ENCODE data around the gene POMT1. TPM values are rescaled to one million over a fixed set of nuclear protein-coding genes. Genes with fewer than 3 reads are reported as not detected.
"Not testable (repeated sequence)": the region's sequence is repeated elsewhere in the genome, so short reads cannot be mapped to it uniquely, and the experiment has no call there.

The POMT1 gene, protein sequence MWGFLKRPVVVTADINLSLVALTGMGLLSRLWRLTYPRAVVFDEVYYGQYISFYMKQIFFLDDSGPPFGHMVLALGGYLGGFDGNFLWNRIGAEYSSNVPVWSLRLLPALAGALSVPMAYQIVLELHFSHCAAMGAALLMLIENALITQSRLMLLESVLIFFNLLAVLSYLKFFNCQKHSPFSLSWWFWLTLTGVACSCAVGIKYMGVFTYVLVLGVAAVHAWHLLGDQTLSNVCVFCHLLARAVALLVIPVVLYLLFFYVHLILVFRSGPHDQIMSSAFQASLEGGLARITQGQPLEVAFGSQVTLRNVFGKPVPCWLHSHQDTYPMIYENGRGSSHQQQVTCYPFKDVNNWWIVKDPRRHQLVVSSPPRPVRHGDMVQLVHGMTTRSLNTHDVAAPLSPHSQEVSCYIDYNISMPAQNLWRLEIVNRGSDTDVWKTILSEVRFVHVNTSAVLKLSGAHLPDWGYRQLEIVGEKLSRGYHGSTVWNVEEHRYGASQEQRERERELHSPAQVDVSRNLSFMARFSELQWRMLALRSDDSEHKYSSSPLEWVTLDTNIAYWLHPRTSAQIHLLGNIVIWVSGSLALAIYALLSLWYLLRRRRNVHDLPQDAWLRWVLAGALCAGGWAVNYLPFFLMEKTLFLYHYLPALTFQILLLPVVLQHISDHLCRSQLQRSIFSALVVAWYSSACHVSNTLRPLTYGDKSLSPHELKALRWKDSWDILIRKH
- 10 to 100 TPM; 42.8 to 43.2 TPM for total RNA-seq

DNA sequence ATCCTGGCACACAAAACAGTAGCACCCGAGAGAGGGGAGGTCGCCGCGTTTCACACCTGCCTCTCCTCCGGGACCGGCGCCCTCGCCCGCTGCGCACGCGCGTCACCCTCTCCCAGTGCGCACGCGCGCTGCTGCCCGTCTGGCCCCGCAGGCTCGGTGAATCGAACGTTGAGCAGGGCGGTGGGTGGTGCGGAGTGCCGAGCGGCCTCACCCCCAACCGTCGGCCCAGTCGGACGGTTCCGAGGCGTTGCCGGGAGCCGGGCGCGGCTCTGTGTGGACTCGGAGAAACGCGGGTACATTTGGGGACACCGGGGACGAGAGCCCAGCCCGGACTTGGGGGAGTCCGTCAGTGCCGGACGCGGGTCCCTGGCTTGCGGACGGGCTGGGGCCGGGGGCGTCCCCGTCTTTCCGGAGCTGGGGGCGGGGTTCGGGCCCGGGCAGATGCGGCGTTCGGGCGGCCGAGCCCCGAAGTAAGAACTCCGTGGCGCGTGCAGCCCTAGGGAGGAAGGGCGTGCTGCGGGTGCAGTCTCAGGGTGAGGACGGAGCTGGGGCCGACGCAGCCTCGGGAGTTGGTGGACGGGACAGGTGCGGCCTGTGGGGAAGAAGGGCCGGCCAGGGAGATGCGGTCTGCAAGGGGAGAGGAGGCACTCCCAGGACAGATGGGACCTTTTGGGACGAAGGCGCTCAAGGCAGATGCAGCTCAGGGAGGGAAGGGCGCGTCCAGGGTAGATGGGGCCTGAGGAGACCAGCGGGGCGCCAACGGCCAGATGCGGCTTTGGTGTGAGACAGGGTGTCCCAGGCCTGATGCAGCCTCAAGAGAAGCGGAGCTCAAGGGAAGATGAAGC, at the start of gene POMT1:
TSS of gene POMT1 (plus strand) at position 138 of the 845 bp plus-strand sequence. CDS start 1,301 bp downstream, outside the sequence.
- CTCF ChIA-PET, result interaction anchor here (1.2 to 2.4 kb wide), 6 partner anchors 130 to 756 kb away, joined by 3 to 10 read pairs (median 4); partner anchors contain the start of gene RAPGEF1
- DNase-seq, result peak; percentile 92
- POLR2A ChIA-PET, result interaction anchor here (0.6 to 1.1 kb wide), 2 partner anchors 100 to 852 kb away, joined by 3 to 4 read pairs; partner anchors contain the start of gene SETX
- Mint-ChIP-seq H3K27ac (peak within 1 kb of the TSS; percentile 85), H3K9me3 (no peaks in the 10 kb centered on the region), H3K4me1 (ENCODE audit: low read depth) (peaks cover 50% of the 10 kb centered on the region), H3K36me3 (peaks cover 11% of the 10 kb centered on the region), H3K4me3 (peak within 1 kb of the TSS; percentile 97), H3K27me3 (no peaks in the 10 kb centered on the region)
- intact Hi-C loops (cut with micrococcal nuclease), result loop anchor here (2.0 to 5.0 kb wide), 8 partner anchors 28 to 849 kb away; partner anchors contain the start of genes FAM78A, MED27, SETX and UCK1

DNA sequence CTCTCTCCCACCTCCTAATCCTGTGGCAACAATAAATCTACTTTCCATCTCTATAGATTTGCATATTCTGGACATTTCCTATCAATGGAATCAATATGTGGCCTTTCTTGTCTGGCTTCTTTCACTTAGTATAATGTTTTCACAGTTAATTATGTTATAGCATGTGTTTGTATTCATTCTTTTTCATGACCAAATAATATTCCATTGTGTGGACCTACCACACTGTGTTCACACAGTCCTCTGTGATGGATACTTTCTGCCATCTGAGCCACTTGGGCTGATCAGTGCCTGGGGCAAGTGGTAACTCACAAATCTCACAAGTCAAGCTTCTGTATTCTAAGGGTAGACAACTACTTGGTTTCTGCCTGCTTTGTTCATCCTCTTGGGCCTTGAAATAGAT, 48.7 kb upstream of the POMT1 start:
- H3K36me3 Mint-ChIP-seq, result peaks cover 42% of the 10 kb centered on the region
- CTCF ChIA-PET, result no interaction called here
- no peaks in the 10 kb centered on the region for H3K27me3 Mint-ChIP-seq
- H3K4me1 Mint-ChIP-seq (ENCODE audit: low read depth), result peaks cover 14% of the 10 kb centered on the region
- intact Hi-C loops (cut with micrococcal nuclease), result no loop called here
- H3K9me3 Mint-ChIP-seq, result no peaks in the 10 kb centered on the region
- POLR2A ChIA-PET, result interaction anchor here (0.6 kb wide), 1 partner anchor 303 kb away, joined by 5 read pairs; no protein-coding TSS in a partner anchor
- peak; percentile 0 for DNase-seq
- no peak overlapping the region for H3K4me3 Mint-ChIP-seq
- no peak overlapping the region for H3K27ac Mint-ChIP-seq

DNA sequence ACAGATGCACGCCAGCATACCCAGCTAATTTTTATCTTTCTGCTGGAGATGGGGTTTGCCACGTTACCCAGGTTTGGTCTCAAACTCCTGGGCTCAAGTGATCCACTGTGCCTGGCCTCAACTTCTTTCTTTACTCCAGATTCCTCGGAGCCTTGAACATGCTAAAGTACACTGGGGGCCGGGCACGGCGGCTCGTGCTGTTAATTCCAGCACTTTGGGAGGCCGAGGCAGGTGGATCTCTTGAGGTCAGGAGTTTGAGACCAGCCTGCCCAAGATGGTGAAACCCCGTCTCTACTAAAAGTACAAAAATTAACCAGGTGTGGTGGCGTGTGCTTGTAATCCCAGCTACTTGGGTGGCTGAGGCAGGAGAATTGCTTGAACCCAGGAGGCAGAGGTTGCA, 47.1 kb upstream of the POMT1 start:
- H3K4me1 Mint-ChIP-seq (ENCODE audit: low read depth); H3K9me3 Mint-ChIP-seq; DNase-seq; H3K27me3 Mint-ChIP-seq; H3K4me3 Mint-ChIP-seq; intact Hi-C loops (cut with micrococcal nuclease): not testable (repeated sequence)
- POLR2A ChIA-PET, result interaction anchor here (0.7 kb wide), 1 partner anchor 779 kb away, joined by 3 read pairs; no protein-coding TSS in a partner anchor
- H3K27ac Mint-ChIP-seq, result peak overlapping the region; percentile 20
- peaks cover 41% of the 10 kb centered on the region for H3K36me3 Mint-ChIP-seq
- CTCF ChIA-PET, result interaction anchor here (0.7 kb wide), 1 partner anchor 351 kb away, joined by 3 read pairs; no protein-coding TSS in a partner anchor

DNA sequence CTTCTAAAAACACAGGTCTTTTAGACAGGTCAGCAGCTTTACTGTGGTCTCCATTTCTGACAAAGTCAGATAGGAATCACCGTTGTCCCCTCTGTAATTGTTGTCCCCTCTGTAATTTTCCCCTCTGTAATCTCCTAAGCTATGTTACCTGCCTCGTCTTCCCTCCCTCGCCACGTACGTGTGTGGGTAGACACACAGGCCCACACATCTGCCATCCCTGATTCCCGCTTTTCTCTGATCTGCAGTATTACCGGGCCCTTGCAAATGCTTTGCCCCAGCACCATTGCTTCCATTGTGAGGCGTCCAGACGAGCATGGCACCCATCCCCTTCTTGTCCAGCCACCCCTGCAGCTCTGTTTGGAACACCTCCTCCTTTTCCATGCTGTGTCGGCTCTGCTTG, 45.0 kb upstream of the POMT1 start:
- intact Hi-C loops (cut with micrococcal nuclease), result no loop called here
- H3K27ac Mint-ChIP-seq, result no peak overlapping the region
- ChIA-PET POLR2A (no interaction called here), CTCF (interaction anchor here (1.2 kb wide), 1 partner anchor 282 kb away, joined by 3 read pairs; the partner anchor contains the start of gene RAPGEF1)
- H3K36me3 Mint-ChIP-seq, result peaks cover 45% of the 10 kb centered on the region
- H3K4me3 Mint-ChIP-seq, result no peak overlapping the region
- peaks cover 3% of the 10 kb centered on the region for H3K4me1 Mint-ChIP-seq (ENCODE audit: low read depth)
- no peak for DNase-seq
- H3K27me3 Mint-ChIP-seq, result no peaks in the 10 kb centered on the region
- no peaks in the 10 kb centered on the region for H3K9me3 Mint-ChIP-seq

DNA sequence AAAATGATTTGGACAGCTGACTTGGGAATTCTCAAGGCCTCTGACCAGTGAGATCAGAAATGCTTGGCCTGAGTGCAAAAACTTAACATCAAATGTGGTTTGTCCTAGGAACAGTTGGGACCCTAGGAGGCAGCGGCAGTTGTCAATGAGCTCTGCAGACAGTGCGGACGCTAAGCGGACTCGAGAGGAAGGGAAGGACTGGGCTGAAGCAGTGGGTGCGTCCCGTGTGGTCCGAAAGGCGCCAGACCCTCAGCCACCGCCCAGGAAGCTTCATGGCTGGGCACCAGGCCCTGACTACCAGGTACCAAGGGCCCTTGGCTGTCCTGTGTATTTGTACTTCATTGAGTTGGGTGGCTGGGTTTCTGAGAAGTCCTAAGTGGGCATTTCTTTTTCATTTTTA, 43.7 kb upstream of the POMT1 start:
- ChIA-PET CTCF (interaction anchor here (1.5 kb wide), 1 partner anchor 109 kb away, joined by 6 read pairs; no protein-coding TSS in a partner anchor), POLR2A (interaction anchor here (0.6 kb wide), 1 partner anchor 10 kb away, joined by 3 read pairs; no protein-coding TSS in a partner anchor)
- intact Hi-C loops (cut with micrococcal nuclease), result no loop called here
- H3K27ac Mint-ChIP-seq, result peak overlapping the region; percentile 9
- peak; percentile 5 for DNase-seq
- H3K4me1 Mint-ChIP-seq (ENCODE audit: low read depth), result peaks cover 3% of the 10 kb centered on the region
- no peaks in the 10 kb centered on the region for H3K9me3 Mint-ChIP-seq
- no peaks in the 10 kb centered on the region for H3K27me3 Mint-ChIP-seq
- H3K36me3 Mint-ChIP-seq, result peaks cover 42% of the 10 kb centered on the region
- no peak overlapping the region for H3K4me3 Mint-ChIP-seq

DNA sequence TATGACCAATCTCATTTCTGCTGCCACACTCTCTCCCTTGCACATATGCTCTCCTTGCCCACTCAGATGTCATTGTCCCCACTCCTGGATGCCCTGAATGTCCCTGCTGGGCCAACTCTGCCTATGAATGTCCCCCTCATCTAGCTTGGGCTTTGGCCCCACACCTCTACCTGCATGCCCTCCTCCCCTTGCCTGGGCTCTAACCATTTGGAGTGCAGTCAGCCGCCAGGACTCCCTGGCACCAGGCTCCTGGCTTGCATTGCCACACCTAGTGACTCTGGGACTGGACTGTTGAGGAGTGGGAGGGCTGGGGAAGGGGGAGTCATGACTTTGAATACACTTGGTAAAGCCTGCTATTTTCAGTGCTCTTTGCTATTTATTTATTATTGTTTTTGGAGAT, 41.6 kb upstream of the POMT1 start:
- DNase-seq, result peak; percentile 4
- Mint-ChIP-seq H3K9me3 (no peaks in the 10 kb centered on the region), H3K27me3 (no peaks in the 10 kb centered on the region), H3K4me3 (no peak overlapping the region), H3K27ac (no peak overlapping the region), H3K36me3 (peaks cover 44% of the 10 kb centered on the region), H3K4me1 (ENCODE audit: low read depth) (no peaks in the 10 kb centered on the region)
- POLR2A ChIA-PET, result no interaction called here
- intact Hi-C loops (cut with micrococcal nuclease), result no loop called here
- CTCF ChIA-PET, result interaction anchor here (0.7 kb wide), 1 partner anchor 111 kb away, joined by 6 read pairs; no protein-coding TSS in a partner anchor

DNA sequence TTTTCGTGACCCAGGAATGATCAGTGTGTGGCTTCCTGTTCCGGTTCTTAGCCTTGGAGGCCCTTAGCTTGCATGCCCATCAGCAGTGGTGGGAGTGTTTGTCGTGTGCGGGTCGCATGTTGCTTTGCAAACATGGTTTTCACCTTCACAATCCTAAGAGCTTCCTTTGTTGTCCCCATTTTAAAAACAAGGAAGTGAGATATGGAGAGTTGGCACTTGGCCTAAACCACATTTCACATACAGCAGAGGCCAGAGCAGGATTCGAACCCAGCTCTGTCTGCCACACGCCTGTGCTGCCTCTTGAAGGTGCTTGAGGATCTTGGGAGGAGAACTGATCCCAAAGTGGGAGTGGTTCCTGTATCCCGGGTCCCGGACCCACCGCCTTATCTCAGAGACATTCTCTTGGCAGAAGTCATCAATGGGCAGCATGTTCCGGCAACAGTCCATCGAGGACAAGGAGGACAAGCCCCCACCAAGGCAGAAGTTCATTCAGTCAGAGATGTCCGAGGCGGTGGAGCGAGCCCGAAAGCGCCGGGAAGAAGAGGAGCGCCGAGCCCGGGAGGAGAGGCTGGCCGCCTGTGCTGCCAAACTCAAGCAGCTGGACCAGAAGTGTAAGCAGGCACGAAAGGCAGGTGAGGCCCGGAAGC, 38.2 kb upstream of the POMT1 start:
- H3K4me1 Mint-ChIP-seq (ENCODE audit: low read depth), result no peaks in the 10 kb centered on the region
- no peak overlapping the region for H3K4me3 Mint-ChIP-seq
- ChIA-PET POLR2A (no interaction called here), CTCF (interaction anchor here (1.0 kb wide), 2 partner anchors 114 to 115 kb away, joined by 3 read pairs; no protein-coding TSS in a partner anchor)
- H3K36me3 Mint-ChIP-seq, result peaks cover 47% of the 10 kb centered on the region
- H3K27ac Mint-ChIP-seq, result no peak overlapping the region
- H3K27me3 Mint-ChIP-seq, result no peaks in the 10 kb centered on the region
- intact Hi-C loops (cut with micrococcal nuclease), result no loop called here
- no peaks in the 10 kb centered on the region for H3K9me3 Mint-ChIP-seq
- no peak for DNase-seq

DNA sequence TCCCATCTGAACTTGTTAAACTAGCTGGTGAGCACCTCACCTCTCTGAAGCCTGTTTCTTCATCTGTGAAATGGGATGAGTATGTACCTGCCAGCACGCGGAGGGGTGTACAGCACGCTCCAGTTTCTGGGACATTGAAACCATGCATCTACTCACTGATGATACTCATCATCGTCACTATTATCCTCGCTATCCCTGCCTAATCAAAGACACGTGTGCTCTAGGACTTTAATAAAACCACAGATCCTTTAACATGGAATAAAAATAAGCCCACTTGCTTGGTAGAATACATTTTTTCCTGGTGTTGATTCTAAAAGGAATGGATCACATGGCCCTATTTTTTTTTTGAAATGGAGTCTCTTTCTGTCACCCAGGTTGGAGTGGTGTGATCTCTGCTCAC, 37.3 kb upstream of the POMT1 start:
- H3K9me3 Mint-ChIP-seq, result no peaks in the 10 kb centered on the region
- ChIA-PET POLR2A (interaction anchor here (0.5 kb wide), 1 partner anchor 91 kb away, joined by 4 read pairs; no protein-coding TSS in a partner anchor), CTCF (interaction anchor here (0.8 to 1.4 kb wide), 3 partner anchors 9 to 115 kb away, joined by 3 to 4 read pairs (median 3); no protein-coding TSS in a partner anchor)
- H3K4me3 Mint-ChIP-seq, result no peak overlapping the region
- no peaks in the 10 kb centered on the region for H3K27me3 Mint-ChIP-seq
- H3K27ac Mint-ChIP-seq, result no peak overlapping the region
- no peaks in the 10 kb centered on the region for H3K4me1 Mint-ChIP-seq (ENCODE audit: low read depth)
- intact Hi-C loops (cut with micrococcal nuclease), result no loop called here
- no peak for DNase-seq
- peaks cover 48% of the 10 kb centered on the region for H3K36me3 Mint-ChIP-seq

DNA sequence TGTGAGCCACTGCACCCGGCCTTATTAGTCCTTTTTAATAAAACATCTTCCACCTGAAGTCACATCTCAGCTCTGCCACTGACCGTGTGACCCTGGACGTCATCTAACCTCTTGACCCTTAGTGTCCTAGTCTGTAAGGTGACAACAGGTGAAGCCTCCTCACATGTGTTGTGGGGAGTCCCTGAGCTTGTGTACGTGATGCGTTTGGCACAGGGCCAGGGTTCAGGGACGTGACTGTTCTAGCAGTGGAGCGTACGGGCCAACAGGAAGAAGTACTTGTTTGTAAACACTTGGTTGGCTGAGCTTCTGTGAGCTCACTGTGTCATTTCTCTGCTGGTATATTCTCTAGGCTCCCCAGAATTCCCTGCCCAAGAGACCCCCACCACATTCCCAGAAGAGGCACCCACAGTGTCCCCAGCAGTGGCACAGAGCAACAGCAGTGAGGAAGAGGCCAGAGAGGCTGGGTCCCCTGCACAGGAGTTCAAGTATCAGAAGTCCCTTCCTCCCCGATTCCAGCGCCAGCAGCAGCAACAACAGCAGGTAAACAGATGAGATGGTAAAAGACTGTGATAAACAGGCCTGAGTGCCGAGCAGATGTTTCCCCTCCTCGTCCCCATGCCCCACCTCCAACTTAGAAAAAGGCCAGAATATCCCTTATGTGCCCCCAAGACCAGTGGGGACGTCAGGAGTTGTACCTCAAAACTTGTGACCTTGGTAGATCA, 35.3 kb upstream of the POMT1 start:
- ChIA-PET POLR2A (no interaction called here), CTCF (no interaction called here)
- no peak overlapping the region for H3K4me3 Mint-ChIP-seq
- intact Hi-C loops (cut with micrococcal nuclease), result no loop called here
- H3K9me3 Mint-ChIP-seq, result no peaks in the 10 kb centered on the region
- no peaks in the 10 kb centered on the region for H3K27me3 Mint-ChIP-seq
- DNase-seq, result no peak
- no peaks in the 10 kb centered on the region for H3K4me1 Mint-ChIP-seq (ENCODE audit: low read depth)
- no peak overlapping the region for H3K27ac Mint-ChIP-seq
- peaks cover 50% of the 10 kb centered on the region for H3K36me3 Mint-ChIP-seq

DNA sequence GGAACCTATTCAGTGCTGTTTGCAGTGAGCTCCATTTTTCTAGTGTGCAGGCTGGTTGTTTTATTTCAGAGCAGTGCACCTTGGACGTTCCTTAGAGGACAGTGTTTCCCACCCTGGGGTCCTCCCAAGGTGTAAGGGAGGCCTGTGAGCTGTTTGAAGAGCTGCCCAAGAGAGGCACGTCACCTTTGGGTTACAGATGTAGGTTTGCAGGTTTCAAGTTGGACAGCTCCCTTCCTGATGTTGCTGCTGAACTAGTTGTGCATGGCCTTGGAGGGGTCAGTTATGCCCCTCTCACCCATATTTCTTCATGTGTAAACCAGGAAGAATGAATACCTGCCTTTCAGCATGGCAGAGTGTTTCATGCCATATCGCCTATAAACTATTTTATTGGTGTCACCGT, 34.7 kb upstream of the POMT1 start:
- no peaks in the 10 kb centered on the region for H3K9me3 Mint-ChIP-seq
- no peaks in the 10 kb centered on the region for H3K4me1 Mint-ChIP-seq (ENCODE audit: low read depth)
- peaks cover 55% of the 10 kb centered on the region for H3K36me3 Mint-ChIP-seq
- H3K4me3 Mint-ChIP-seq, result no peak overlapping the region
- CTCF ChIA-PET, result no interaction called here
- intact Hi-C loops (cut with micrococcal nuclease), result no loop called here
- no peak for DNase-seq
- no peak overlapping the region for H3K27ac Mint-ChIP-seq
- POLR2A ChIA-PET, result no interaction called here
- H3K27me3 Mint-ChIP-seq, result no peaks in the 10 kb centered on the region

All from activated CD4-positive, alpha-beta memory T cell treated with anti-CD3 and anti-CD28 coated beads for 36 hours (primary cell).